Naive B cell (primary cell): ENCODE measurements around the gene DNA2. TPM values are rescaled to one million over a fixed set of nuclear protein-coding genes. Genes with fewer than 3 reads are reported as not detected.

ENCODE experiments used
- ATAC-seq, 2 donors: fragments of 150-1000 bp; cut with Tn5 transposase; 2 replicates each; pipeline ENCODE4 v1.10.0; 2021; ENCODE audit warnings: low read depth in 2 of 2, mild to moderate bottlenecking in 2 of 2, moderate library complexity in 2 of 2
- DNase-seq: peaks from one replicate; pipeline ENCODE4 v3.0.0; 2022
- H3K27ac Mint-ChIP-seq, 6 donors: one replicate each; pipeline ENCODE4 v1.8.0; 2020 to 2022; ENCODE audit warnings: mild to moderate bottlenecking in 6 of 6, mixed read lengths in 6 of 6, moderate library complexity in 5 of 6, inconsistent platforms in 2 of 6
- H3K27me3 Mint-ChIP-seq, 3 donors: one replicate each; pipeline ENCODE4 v1.8.0; 2021 to 2022; ENCODE audit warnings: mixed read lengths in 3 of 3, mild to moderate bottlenecking in 1 of 3
- H3K36me3 Mint-ChIP-seq, 2 donors: one replicate each; pipeline ENCODE4 v1.8.0; 2020 to 2022; ENCODE audit warnings: mixed read lengths in 2 of 2, inconsistent platforms in 1 of 2, mild to moderate bottlenecking in 1 of 2
- H3K4me1 Mint-ChIP-seq, 3 donors: one replicate each; pipeline ENCODE4 v1.8.0; 2020 to 2022; ENCODE audit warnings: mixed read lengths in 3 of 3, inconsistent platforms in 1 of 3, mild to moderate bottlenecking in 1 of 3, moderate library complexity in 1 of 3
- H3K4me3 Mint-ChIP-seq, 8 donors: one replicate each; pipeline ENCODE4 v1.8.0; 2020 to 2022; ENCODE audit warnings: mild to moderate bottlenecking in 8 of 8, mixed read lengths in 8 of 8, moderate library complexity in 8 of 8, inconsistent platforms in 2 of 8
- H3K9me3 Mint-ChIP-seq, 7 donors: one replicate each; pipeline ENCODE4 v1.8.0; 2020 to 2022; ENCODE audit warnings: mixed read lengths in 7 of 7, mild to moderate bottlenecking in 5 of 7, inconsistent platforms in 2 of 7, moderate library complexity in 1 of 7
- polyA plus RNA-seq, 6 donors: library from polyadenylated mRNA; unstranded; fragments of 300-500 nt; fragmentation: Illumina TruSeq; gene quantifications; one replicate each; pipeline ENCODE4 v1.2.3, GENCODE V29; 2021; ENCODE audit warnings: low read depth in 6 of 6

Gene DNA2
- polyA plus RNA-seq, 6 donors from 2014 or later, result 0.42 to 1.8 (median 1.1) TPM; not detected in 1

DNA sequence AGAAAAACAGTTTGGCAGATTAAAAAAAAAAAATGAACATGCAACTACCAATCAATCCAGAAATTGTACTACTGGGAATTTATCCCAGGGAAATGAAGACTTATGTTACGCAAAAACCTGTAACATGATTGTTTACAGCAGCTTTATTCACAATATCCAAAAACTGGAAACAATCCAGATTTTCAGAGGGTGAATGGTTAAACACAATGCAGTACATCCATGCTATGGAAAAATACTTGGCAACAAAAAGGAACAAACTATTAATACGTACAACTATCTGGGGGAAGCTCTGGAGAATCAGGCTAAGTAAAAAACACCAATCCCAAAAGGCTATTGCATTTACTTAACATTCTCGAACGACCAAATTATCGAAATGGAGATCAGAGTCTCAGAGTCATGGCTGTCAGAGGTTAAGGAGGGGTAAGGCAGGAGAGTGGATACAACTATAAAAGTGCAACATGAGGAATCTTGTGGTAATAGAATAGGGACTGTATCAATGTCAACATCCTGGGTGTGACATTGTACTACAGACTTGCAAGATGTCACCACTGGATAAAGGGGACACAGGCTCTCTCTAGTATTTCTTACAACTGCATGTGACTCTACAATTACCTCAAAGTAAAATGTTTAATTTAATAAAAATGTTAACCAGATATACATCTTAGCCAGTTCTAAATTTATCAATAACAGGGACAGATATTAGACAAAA lies 43.2 kb downstream of the DNA2 start:
- H3K27ac Mint-ChIP-seq, result no peak overlapping the region
- no peak for DNase-seq
- H3K9me3 Mint-ChIP-seq, result no peaks in the 10 kb centered on the region
- H3K36me3 Mint-ChIP-seq, result no peaks in the 10 kb centered on the region
- no peak for ATAC-seq
- H3K4me3 Mint-ChIP-seq, result no peak overlapping the region
- no peaks in the 10 kb centered on the region for H3K27me3 Mint-ChIP-seq
- H3K4me1 Mint-ChIP-seq, result no peaks in the 10 kb centered on the region

DNA sequence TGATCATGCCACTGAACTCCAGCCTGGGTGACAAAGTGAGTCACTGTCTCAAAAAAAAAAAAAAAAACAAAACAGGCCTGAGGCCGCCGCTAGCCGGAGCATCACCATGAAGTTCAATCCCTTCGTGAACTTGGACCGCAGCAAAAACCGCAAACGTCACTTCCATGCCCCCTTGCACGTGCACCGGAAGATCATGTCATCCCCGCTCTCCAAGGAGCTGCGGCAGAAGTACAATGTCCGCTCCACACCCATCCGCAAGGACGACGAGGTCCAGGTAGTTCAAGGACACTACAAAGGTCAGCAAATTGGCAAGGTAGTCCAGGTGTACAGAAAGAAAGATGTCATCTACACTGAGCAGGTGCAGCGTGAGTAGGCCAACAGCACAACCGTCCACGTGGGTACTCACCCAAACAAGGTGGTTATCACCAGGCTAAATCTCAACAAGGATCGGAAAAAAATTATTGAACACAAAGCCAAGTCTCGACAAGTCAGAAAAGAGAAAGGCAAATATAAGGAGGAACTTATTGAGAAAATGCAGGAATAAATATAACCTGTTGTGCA lies 47.2 kb downstream of the DNA2 start:
- Mint-ChIP-seq H3K4me1 (no peaks in the 10 kb centered on the region), H3K9me3 (no peaks in the 10 kb centered on the region), H3K36me3 (no peaks in the 10 kb centered on the region), H3K27ac (no peak overlapping the region), H3K27me3 (no peaks in the 10 kb centered on the region), H3K4me3 (peak overlapping the region in 1 of 8 donors; percentile 49)
- DNase-seq (no peak), ATAC-seq (no peak)

DNA sequence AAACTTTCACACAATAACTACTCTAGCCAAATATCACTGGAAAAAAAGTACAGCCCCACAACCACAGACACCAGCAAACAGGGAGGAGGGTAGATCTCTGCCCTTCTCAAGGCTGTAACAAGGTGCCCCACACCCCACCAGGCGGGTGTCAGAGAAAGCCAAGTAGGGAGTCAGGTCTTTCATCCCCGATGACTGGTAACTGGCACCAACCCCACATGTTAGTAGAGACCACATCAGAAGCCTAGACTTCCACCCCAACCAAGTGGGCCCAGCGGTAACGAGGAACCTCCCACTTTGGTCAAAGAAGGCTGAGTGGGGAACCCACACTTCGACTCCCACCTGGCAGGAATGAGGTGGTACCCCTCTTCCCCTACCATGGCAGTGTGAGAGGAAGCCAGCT lies 48.3 kb downstream of the DNA2 start:
- Mint-ChIP-seq H3K27me3 (no peaks in the 10 kb centered on the region), H3K36me3 (no peaks in the 10 kb centered on the region), H3K4me3 (no peak overlapping the region), H3K4me1 (no peaks in the 10 kb centered on the region), H3K9me3 (no peaks in the 10 kb centered on the region), H3K27ac (peak overlapping the region in 2 of 6 donors; percentile 15 to 54)
- DNase-seq (no peak), ATAC-seq (no peak)

DNA sequence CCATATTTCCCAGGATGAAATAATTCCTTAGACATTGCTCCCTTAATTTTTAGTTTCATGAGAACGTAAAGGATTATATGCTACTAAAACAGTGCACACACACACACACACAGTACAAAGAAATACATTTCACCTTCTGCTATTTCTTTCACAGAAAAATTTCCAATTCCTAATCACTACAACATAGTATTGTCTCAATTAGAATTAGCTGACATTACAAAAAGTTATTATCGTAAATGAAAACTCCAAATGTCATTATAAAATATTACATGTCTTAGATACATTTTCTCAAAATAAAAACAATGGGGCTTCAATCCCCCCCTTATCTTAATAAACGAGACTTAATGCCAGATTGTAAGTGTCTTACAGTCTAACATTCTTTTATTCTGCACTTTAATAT lies 52.4 kb downstream of the DNA2 start:
- no peaks in the 10 kb centered on the region for H3K4me1 Mint-ChIP-seq
- no peak for ATAC-seq
- H3K36me3 Mint-ChIP-seq, result peaks cover 0 to 8% of the 10 kb centered on the region in 2 donors
- H3K9me3 Mint-ChIP-seq, result no peaks in the 10 kb centered on the region
- H3K27me3 Mint-ChIP-seq, result no peaks in the 10 kb centered on the region
- no peak for DNase-seq
- no peak overlapping the region for H3K27ac Mint-ChIP-seq
- no peak overlapping the region for H3K4me3 Mint-ChIP-seq

DNA sequence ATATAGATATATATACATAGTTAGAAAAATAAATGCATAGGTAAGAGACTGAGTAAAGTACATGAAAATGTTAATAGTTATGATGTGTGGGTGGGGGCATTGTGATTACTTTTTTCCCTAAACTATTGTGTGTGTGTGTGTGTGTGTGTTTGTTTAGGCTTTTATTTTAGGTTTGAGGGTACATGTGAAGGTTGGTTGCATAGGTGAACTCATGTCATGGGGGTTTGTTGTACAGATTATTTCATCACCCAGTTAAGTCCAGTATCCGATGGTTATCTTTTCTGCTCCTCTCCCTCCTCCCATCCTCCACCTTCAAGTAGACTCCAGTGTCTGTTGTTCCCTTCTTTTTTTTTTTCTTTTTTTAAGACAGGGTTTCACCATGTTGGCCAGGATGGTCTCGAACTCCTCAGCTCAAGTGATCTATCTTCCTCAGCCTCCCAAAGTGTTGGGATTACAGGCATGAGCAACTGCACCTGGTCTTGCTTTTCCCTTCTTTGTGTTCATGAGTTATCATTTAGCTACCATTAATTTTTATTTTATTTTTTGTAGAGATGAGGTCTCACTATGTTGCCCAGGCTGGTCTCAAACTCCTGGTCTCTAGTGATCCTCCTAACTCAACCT lies 62.8 kb downstream of the DNA2 start:
- peak overlapping the region in 4 of 6 donors; percentile 7 to 65 (median 34) for H3K27ac Mint-ChIP-seq
- ATAC-seq (no peak), DNase-seq (no peak)
- no peaks in the 10 kb centered on the region for H3K27me3 Mint-ChIP-seq
- H3K4me1 Mint-ChIP-seq, result peaks cover 9 to 21% (median 12%) of the 10 kb centered on the region in 3 donors
- peak overlapping the region in 5 of 8 donors; percentile 3 to 93 (median 47) for H3K4me3 Mint-ChIP-seq
- no peaks in the 10 kb centered on the region for H3K9me3 Mint-ChIP-seq
- H3K36me3 Mint-ChIP-seq, result no peaks in the 10 kb centered on the region

DNA sequence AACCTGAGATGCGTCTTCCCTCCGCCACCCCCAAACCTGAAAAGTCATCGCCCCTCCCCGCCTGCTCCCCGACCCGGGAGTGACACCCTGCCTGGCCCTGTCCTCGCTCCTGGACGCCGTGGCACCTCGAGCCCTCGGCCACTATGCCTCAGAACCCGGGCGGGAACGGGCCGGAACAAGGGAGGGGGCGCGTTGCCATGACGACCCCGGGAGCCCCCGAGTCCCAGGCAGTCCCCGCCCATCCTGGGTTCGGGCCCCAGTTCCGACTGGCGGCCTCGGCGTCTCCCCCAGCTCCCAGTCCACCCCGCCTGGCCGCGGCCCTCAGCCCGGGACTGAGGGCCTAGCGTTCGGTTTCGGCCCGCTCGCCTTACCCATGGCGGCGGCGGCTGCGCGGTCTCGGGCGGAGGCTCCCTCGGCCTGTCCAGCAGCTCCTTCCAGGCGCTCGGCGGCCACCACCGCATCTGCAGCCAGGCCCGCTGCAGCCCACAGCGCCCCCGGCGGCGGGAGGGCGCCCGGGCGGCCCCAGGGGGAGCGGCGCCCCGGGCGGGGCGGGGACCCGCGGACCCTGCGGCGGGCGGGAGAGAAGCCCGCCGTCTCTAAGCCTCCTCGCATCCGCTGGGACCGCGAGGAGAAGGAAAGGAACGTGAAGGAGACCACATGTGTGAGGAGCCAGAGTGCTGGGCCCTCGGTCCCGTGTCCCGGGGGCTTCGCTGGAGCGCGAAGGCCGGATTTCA lies 64.8 kb downstream of the DNA2 start, which contains the start of gene RUFY2:
RUFY2 (minus strand) TSS at position 463 of the 734 bp plus-strand sequence; CDS start at position 375, 88 bp downstream.
- no peaks in the 10 kb centered on the region for H3K9me3 Mint-ChIP-seq
- peak; percentile 84 for DNase-seq
- H3K4me3 Mint-ChIP-seq, result peak within 1 kb of the TSS; percentile 89 to 95 (median 92)
- no peaks in the 10 kb centered on the region for H3K27me3 Mint-ChIP-seq
- ATAC-seq, result peak; percentile 93 to 94
- H3K36me3 Mint-ChIP-seq, result no peaks in the 10 kb centered on the region
- H3K4me1 Mint-ChIP-seq, result peaks cover 9 to 24% (median 12%) of the 10 kb centered on the region in 3 donors
- H3K27ac Mint-ChIP-seq, result peak within 1 kb of the TSS; percentile 73 to 94 (median 84)

DNA sequence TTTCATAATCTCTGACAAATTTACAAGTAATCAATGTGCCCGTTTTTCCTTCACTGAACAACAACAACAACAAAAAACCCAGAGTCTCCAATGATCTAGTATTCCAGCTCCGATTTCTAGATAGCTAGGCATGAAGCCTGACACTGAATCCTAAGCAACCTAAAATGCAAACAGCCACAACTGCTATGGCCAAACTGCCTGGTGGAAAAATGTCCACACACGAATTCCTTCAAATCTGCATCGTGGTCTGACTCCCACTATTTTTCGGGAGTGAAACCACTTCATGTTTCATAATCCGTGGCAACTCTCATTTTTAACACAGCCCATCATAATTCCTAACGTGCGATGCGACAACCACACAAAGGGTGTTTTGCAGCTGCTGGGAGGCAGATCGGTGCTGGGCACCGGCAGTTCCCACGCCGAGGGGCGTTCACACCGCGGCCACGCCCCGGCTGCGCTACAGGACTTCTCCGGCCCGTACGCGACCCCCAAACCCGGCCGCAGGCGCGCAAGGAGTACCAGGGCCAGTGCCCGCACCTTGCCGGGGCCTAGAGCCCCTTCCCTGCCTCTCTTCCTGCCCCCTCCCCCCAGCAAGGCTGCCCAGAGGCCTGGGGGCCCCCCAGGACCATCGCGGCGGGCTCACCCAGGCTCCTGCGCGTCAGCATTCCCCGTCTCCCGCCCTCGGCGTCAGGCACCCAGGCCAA lies 65.5 kb downstream of the DNA2 start:
- peak; percentile 4 to 11 for ATAC-seq
- Mint-ChIP-seq H3K9me3 (no peaks in the 10 kb centered on the region), H3K27ac (peak overlapping the region; percentile 73 to 94 (median 84)), H3K4me1 (peaks cover 9 to 24% (median 12%) of the 10 kb centered on the region in 3 donors), H3K4me3 (peak overlapping the region; percentile 89 to 95 (median 92)), H3K27me3 (no peaks in the 10 kb centered on the region), H3K36me3 (peaks cover 0 to 3% of the 10 kb centered on the region in 2 donors)
- DNase-seq, result no peak

DNA sequence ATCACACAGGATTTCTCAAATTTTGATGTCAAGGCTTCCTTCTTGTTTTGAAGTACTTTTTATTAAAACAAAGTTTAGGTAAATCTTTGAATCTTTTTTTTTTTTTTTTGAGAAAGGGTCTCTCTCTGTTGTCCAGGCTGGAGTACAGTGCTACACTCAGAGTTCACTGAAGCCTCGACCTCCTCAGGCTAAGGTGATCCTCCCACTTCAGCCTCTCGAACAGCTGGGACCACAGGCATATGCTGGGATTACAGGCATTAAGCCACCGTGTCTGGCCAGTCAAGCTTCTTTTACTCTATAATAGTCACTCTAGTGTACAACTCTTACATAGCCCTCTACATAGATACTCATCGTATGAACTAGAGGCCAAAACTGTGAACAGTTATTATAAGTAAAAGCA lies 68.1 kb downstream of the DNA2 start:
- H3K9me3 Mint-ChIP-seq, result no peaks in the 10 kb centered on the region
- no peak for ATAC-seq

DNA sequence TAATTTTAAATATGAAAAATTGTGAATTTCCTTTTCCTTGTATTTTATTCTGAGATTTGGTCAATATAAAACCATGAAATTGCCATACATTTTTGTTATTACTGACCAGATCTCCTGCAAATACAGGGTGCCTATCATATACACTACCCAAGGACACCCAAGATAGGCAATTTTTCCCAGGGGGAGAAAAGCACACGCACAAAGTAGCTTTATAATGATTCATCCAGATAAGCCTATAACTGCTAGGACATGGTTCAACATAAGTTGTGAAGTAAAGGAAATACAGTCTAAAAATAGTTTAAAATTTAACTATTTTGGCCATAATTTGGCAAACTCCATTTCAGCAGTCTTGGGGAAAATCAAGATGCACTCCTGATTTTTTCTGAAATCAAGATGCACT lies 69.5 kb downstream of the DNA2 start:
- DNase-seq (no peak), ATAC-seq (no peak)
- Mint-ChIP-seq H3K27ac (no peak overlapping the region), H3K4me3 (no peak overlapping the region), H3K36me3 (peaks cover 0 to 7% of the 10 kb centered on the region in 2 donors), H3K4me1 (peaks cover 9 to 20% (median 12%) of the 10 kb centered on the region in 3 donors), H3K27me3 (no peaks in the 10 kb centered on the region), H3K9me3 (no peaks in the 10 kb centered on the region)

More for the DNA sequence above, 68.1 kb downstream of the DNA2 start:
- Mint-ChIP-seq H3K27ac (no peak overlapping the region), H3K4me3 (no peak overlapping the region), H3K27me3 (no peaks in the 10 kb centered on the region), H3K36me3 (peaks cover 0 to 7% of the 10 kb centered on the region in 2 donors), H3K4me1 (peaks cover 9 to 24% (median 12%) of the 10 kb centered on the region in 3 donors)
- no peak for DNase-seq

DNA sequence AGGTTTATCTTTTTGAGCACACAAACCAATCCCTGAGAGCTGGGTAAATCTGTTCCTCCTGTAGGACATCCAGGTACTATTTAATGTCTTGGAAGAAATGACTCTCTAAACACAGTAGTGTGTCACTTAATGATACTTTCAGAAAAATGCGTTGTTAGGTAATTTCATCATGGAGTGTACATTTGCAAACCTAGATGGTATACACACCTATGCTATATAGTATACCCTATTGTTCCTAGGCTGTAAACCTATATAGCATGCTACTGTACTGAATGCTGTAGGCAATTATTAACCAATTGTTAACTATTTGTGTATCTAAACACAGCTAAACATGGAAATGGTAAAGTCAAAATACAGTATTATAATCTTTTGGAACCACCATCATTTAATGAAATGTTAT lies 74.8 kb downstream of the DNA2 start:
- Mint-ChIP-seq H3K27me3 (no peaks in the 10 kb centered on the region), H3K9me3 (no peaks in the 10 kb centered on the region), H3K36me3 (peaks cover 7% of the 10 kb centered on the region in 2 donors), H3K4me3 (no peak overlapping the region), H3K4me1 (no peaks in the 10 kb centered on the region), H3K27ac (no peak overlapping the region)
- DNase-seq, result no peak
- no peak for ATAC-seq

DNA sequence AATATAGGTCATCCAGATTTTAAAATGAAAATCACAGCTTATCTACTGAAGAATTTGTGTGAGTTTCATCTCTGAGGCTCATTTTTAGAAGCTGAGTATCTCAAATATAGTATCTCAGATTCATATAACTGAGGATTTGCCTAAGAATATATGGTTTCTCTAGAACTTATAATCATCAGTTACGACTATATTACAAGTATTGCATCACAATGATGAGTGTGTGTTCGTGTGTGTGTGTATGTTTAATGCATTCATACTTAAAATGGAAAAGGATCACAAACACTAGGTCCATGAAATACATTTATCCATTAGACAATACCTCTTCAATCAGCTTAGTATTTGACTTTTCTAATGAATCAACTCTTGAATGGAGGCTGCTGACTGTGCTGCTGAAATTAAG lies 86.0 kb downstream of the DNA2 start:
- ATAC-seq (no peak), DNase-seq (no peak)
- H3K36me3 Mint-ChIP-seq, result peaks cover 0 to 11% of the 10 kb centered on the region in 2 donors
- no peak overlapping the region for H3K27ac Mint-ChIP-seq
- no peak overlapping the region for H3K4me3 Mint-ChIP-seq
- H3K4me1 Mint-ChIP-seq, result no peaks in the 10 kb centered on the region
- no peaks in the 10 kb centered on the region for H3K27me3 Mint-ChIP-seq
- no peaks in the 10 kb centered on the region for H3K9me3 Mint-ChIP-seq

DNA sequence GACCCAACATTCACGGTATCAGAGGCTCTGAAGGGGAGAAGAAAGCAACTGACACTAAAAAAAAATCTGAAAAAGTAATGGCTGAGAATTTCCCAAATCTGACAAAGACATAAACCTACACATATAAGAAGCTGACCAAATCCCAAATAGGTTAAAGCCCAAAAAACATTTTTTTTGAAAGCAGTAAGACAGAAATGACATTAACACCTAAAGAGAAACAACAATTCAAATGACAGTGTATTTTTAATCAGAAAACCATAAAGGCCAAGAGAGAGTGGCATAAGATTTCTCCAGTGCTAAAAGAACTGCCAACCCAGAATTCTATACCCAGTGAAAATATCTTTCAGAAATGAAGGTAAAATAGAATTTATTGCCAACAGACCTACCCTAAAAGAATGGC lies 100.2 kb downstream of the DNA2 start:
- DNase-seq, result no peak
- peaks cover 0 to 23% (median 16%) of the 10 kb centered on the region in 7 donors for H3K9me3 Mint-ChIP-seq
- no peak overlapping the region for H3K4me3 Mint-ChIP-seq
- peak overlapping the region in 1 of 6 donors; percentile 66 for H3K27ac Mint-ChIP-seq
- H3K27me3 Mint-ChIP-seq, result no peaks in the 10 kb centered on the region
- ATAC-seq, result no peak
- peaks cover 28 to 38% of the 10 kb centered on the region in 2 donors for H3K36me3 Mint-ChIP-seq
- no peaks in the 10 kb centered on the region for H3K4me1 Mint-ChIP-seq

DNA sequence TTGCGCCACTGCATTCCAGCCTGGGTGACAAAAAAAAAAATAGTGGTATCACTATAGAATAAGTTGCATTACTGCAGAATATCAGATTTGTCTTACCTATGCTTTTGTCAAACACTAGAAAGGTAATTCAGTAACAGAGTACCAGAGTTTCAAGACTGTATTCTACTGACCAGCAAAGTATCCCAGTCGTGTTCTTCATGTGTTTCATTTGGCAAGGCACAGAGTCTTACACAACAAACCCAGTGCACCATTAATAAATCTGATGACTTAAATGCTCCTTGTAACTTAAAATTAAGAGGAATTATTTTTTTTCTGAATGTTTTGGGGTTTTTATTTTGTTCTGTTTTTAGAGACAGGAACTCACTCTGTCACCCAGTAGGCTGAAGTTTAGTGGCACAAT lies 104.7 kb downstream of the DNA2 start:
- DNase-seq (no peak), ATAC-seq (no peak)
- Mint-ChIP-seq H3K27me3 (no peaks in the 10 kb centered on the region), H3K27ac (no peak overlapping the region), H3K36me3 (peaks cover 7 to 15% of the 10 kb centered on the region in 2 donors), H3K4me3 (no peak overlapping the region), H3K9me3 (peaks cover 0 to 14% (median 12%) of the 10 kb centered on the region in 7 donors), H3K4me1 (peaks cover 0 to 12% (median 0%) of the 10 kb centered on the region in 3 donors)
